NB4 (cell line): Measurements from ENCODE around the gene ERCC6L.

ENCODE experiments used
- MYC ChIP-seq: IDR thresholded peaks from 2 replicates; pipeline ENCODE4 v1.6.1; 2011; ENCODE audit warnings: low read depth, low read length
- POLR2A ChIP-seq: IDR thresholded peaks from 2 replicates; pipeline ENCODE4 v1.6.1; 2011; ENCODE audit warnings: mild to moderate bottlenecking; ENCODE audit not compliant: insufficient read length; ENCODE audit errors: extremely low read depth
- TF ChIP-seq, protein P1 (sequence below): IDR thresholded peaks from one replicate; pipeline ENCODE4 v1.5.1; 2012; ENCODE audit warnings: low read depth, low read length
- TF ChIP-seq, protein P2 (sequence below): IDR thresholded peaks from 2 replicates; pipeline ENCODE4 v1.6.1; 2011; ENCODE audit warnings: low read depth, low read length

DNA sequence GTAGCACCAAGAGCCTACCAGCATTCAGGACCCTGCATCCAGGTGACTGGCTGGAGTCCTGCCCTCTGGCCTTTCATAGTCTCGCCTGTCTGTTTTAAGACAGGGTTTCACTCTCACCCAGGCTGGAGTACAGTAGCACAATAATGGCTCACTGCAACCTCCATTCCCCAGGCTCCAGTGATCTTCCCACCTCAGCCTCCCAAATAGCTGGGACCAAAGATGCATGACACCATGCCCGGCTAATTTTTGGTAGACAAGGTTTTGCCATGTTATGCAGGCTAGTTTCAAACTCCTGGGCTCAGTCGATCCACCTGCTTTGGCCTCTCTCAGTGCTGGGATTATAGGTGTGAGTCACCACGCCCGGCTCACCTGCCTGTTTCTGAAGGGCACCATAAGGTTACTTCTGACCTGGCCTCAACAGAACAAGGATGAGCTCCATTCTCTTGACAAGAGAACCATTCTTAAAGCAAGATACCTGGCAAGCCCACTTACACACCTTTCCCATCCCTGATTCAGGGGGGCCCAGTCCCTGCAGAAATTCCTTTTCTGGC, 31.6 kb upstream of the ERCC6L start:
- TF ChIP-seq, protein P1, sequence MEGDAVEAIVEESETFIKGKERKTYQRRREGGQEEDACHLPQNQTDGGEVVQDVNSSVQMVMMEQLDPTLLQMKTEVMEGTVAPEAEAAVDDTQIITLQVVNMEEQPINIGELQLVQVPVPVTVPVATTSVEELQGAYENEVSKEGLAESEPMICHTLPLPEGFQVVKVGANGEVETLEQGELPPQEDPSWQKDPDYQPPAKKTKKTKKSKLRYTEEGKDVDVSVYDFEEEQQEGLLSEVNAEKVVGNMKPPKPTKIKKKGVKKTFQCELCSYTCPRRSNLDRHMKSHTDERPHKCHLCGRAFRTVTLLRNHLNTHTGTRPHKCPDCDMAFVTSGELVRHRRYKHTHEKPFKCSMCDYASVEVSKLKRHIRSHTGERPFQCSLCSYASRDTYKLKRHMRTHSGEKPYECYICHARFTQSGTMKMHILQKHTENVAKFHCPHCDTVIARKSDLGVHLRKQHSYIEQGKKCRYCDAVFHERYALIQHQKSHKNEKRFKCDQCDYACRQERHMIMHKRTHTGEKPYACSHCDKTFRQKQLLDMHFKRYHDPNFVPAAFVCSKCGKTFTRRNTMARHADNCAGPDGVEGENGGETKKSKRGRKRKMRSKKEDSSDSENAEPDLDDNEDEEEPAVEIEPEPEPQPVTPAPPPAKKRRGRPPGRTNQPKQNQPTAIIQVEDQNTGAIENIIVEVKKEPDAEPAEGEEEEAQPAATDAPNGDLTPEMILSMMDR: no peak
- TF ChIP-seq POLR2A (no peak), MYC (no peak)
- TF ChIP-seq, protein P2, sequence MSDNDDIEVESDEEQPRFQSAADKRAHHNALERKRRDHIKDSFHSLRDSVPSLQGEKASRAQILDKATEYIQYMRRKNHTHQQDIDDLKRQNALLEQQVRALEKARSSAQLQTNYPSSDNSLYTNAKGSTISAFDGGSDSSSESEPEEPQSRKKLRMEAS: no peak
